Liver (tissue), 9 donors: ENCODE data around the gene OMD. TPM values are rescaled to one million over a fixed set of nuclear protein-coding genes. Genes with fewer than 3 reads are reported as not detected.

Experiments
- DNase-seq: peaks from one replicate; pipeline ENCODE4 v3.0.0-alpha.2; 2017; ENCODE audit warnings: low spot score
- H3K27ac ChIP-seq, 2 donors: one replicate each; pipeline ENCODE4 v1.7.0; 2013; ENCODE audit warnings: inconsistent platforms in 2 of 2, low read length in 2 of 2, control low read depth in 1 of 2, low read depth in 1 of 2, mild to moderate bottlenecking in 1 of 2
- H3K27me3 ChIP-seq, 4 donors: one replicate each; pipeline versions ENCODE4 v1.6.1 to v1.7.0; 2013; ENCODE audit warnings: low read length in 3 of 4, inconsistent platforms in 1 of 4, mild to moderate bottlenecking in 1 of 4, moderate library complexity in 1 of 4; ENCODE audit not compliant: control insufficient read depth in 4 of 4, insufficient read depth in 4 of 4
- H3K36me3 ChIP-seq, 4 donors: one replicate each; pipeline versions ENCODE4 v1.6.1 to v1.7.0; 2013; ENCODE audit warnings: low read length in 3 of 4, mild to moderate bottlenecking in 3 of 4, low read depth in 1 of 4, moderate library complexity in 1 of 4; ENCODE audit not compliant: control insufficient read depth in 4 of 4, insufficient read depth in 3 of 4
- H3K4me1 ChIP-seq, 4 donors: one replicate each; pipeline versions ENCODE4 v1.6.1 to v1.7.0; 2013; ENCODE audit warnings: low read length in 3 of 4, mild to moderate bottlenecking in 3 of 4, moderate library complexity in 1 of 4; ENCODE audit not compliant: control insufficient read depth in 4 of 4, insufficient read depth in 4 of 4
- H3K4me3 ChIP-seq, 3 donors: one replicate each; pipeline versions ENCODE4 v1.6.1 to v1.7.0; 2013; ENCODE audit warnings: low read length in 3 of 3, control low read depth in 1 of 3, low read depth in 1 of 3, mild to moderate bottlenecking in 1 of 3
- H3K9ac ChIP-seq, 2 donors: one replicate each; pipeline ENCODE4 v1.7.0; 2013; ENCODE audit warnings: low read length in 2 of 2, mild to moderate bottlenecking in 2 of 2, moderate library complexity in 2 of 2, control low read depth in 1 of 2, low read depth in 1 of 2
- H3K9me3 ChIP-seq, 4 donors: one replicate each; pipeline versions ENCODE4 v1.6.1 to v1.7.0; 2013; ENCODE audit warnings: low read length in 3 of 4; ENCODE audit not compliant: control insufficient read depth in 4 of 4
- ATF3 ChIP-seq: IDR thresholded peaks from 2 replicates; pipeline ENCODE4 v1.6.1; 2016; ENCODE audit warnings: antibody characterized with exemption
- CTCF ChIP-seq: fragments of 150-350 bp; IDR thresholded peaks from 2 replicates; pipeline ENCODE4 v1.5.1; 2017; ENCODE audit warnings: improper control_type of control experiment, low read depth, low read length; ENCODE audit not compliant: missing input control
- EGR1 ChIP-seq, 2 donors: IDR thresholded peaks; 2 replicates each; pipeline ENCODE4 v1.6.1; 2016 to 2018; ENCODE audit warnings: antibody characterized with exemption in 2 of 2, low read depth in 2 of 2
- FOXA1 ChIP-seq: IDR thresholded peaks from 2 replicates; pipeline ENCODE4 v1.6.1; 2016; ENCODE audit warnings: antibody characterized with exemption
- FOXA2 ChIP-seq: IDR thresholded peaks from 2 replicates; pipeline ENCODE4 v1.6.1; 2016; ENCODE audit warnings: antibody characterized with exemption
- GABPA ChIP-seq, 2 donors: IDR thresholded peaks in 1 of 2; conservative IDR thresholded peaks in 1 of 2; 2 replicates each; pipeline ENCODE4 v1.6.1; 2016; ENCODE audit warnings: antibody characterized with exemption in 2 of 2, mild to moderate bottlenecking in 1 of 2, moderate library complexity in 1 of 2
- HNF4A ChIP-seq, 2 donors: conservative IDR thresholded peaks; 2 replicates each; pipeline ENCODE4 v1.6.1; 2016; ENCODE audit warnings: antibody characterized with exemption in 2 of 2, mild to moderate bottlenecking in 2 of 2
- HNF4G ChIP-seq: IDR thresholded peaks from 2 replicates; pipeline ENCODE4 v1.6.1; 2016; ENCODE audit warnings: antibody characterized with exemption
- JUND ChIP-seq, 2 donors: IDR thresholded peaks; 2 replicates each; pipeline ENCODE4 v1.6.1; 2016; ENCODE audit warnings: antibody characterized with exemption in 2 of 2
- MAX ChIP-seq: IDR thresholded peaks from 2 replicates; pipeline ENCODE4 v1.6.1; 2016; ENCODE audit warnings: antibody characterized with exemption
- NR2F2 ChIP-seq: IDR thresholded peaks from 2 replicates; pipeline ENCODE4 v1.6.1; 2016; ENCODE audit warnings: antibody characterized with exemption
- RAD21 ChIP-seq, 2 donors: IDR thresholded peaks; 2 replicates each; pipeline ENCODE4 v1.6.1; 2016; ENCODE audit warnings: antibody characterized with exemption in 2 of 2, mild to moderate bottlenecking in 2 of 2
- REST ChIP-seq: IDR thresholded peaks from 2 replicates; pipeline ENCODE4 v1.6.1; 2016; ENCODE audit warnings: antibody characterized with exemption, mild to moderate bottlenecking
- RXRA ChIP-seq, 2 donors: IDR thresholded peaks; 2 replicates each; pipeline ENCODE4 v1.6.1; 2017 to 2018; ENCODE audit warnings: antibody characterized with exemption in 2 of 2, mild to moderate bottlenecking in 1 of 2
- SP1 ChIP-seq: IDR thresholded peaks from 2 replicates; pipeline ENCODE4 v1.6.1; 2018; ENCODE audit warnings: antibody characterized with exemption, mild to moderate bottlenecking
- TAF1 ChIP-seq: conservative IDR thresholded peaks from 2 replicates; pipeline ENCODE4 v1.6.1; 2016; ENCODE audit warnings: antibody characterized with exemption, mild to moderate bottlenecking
- YY1 ChIP-seq: IDR thresholded peaks from 2 replicates; pipeline ENCODE4 v1.6.1; 2016; ENCODE audit warnings: antibody characterized with exemption, mild to moderate bottlenecking
- ZBTB33 ChIP-seq: IDR thresholded peaks from 2 replicates; pipeline ENCODE4 v1.6.1; 2016; ENCODE audit warnings: antibody characterized with exemption
- WGBS: extraction: QIAGEN DNeasy Blood & Tissue Kit; methylation state at CpG from one replicate; pipeline ENCODE4 v1.1.7; 2013; 5-methylcytosine and 5-hydroxymethylcytosine counted together
- polyA plus RNA-seq, 2 donors: library from polyadenylated mRNA; stranded (reverse) in 1 of 2; unstranded in 1 of 2; fragments of 200-250 nt in 1 of 2; fragments of >200 nt in 1 of 2; fragmentation: Nextera tagmentation in 1 of 2; extraction: Ambion mirVana in 1 of 2; gene quantifications; one replicate each; pipeline versions ENCODE4 v1.2.1 to v1.2.3, GENCODE V29; 2013 to 2015
- total RNA-seq, 2 donors: library from RNA; depleted of rRNA; stranded (reverse); fragments of >200 nt; gene quantifications; one replicate each; pipeline ENCODE4 v1.2.3, GENCODE V29; 2014
- donor health status: healthy.
- donor health status: healthy.
- donor health status: healthy.
- donor health status: healthy.
- donor health status: healthy.

OMD gene
- total and polyA plus RNA-seq, 4 donors, result 0.28 to 0.75 (median 0.52) TPM; not detected in 1

- Histone ChIP-seq H3K4me1 (no peaks in the 10 kb centered on the region), H3K36me3 (no peaks in the 10 kb centered on the region), H3K27ac (no peak overlapping the region), H3K9ac (no peak overlapping the region), H3K4me3 (no peak overlapping the region), H3K27me3 (no peaks in the 10 kb centered on the region), H3K9me3 (no peaks in the 10 kb centered on the region)
- TF ChIP-seq CTCF (no peak), FOXA2 (no peak), HNF4A (conservative IDR thresholded peaks at IDR 0.05) (no peak), RAD21 (IDR thresholded peaks at IDR 0.05) (no peak), ATF3 (no peak), REST (no peak), FOXA1 (no peak), NR2F2 (no peak), GABPA (IDR thresholded peaks at IDR 0.05 in 1 of 2, conservative IDR thresholded peaks at IDR 0.05 in 1 of 2) (no peak), YY1 (no peak), RXRA (IDR thresholded peaks at IDR 0.05) (no peak), JUND (IDR thresholded peaks at IDR 0.05) (no peak), ZBTB33 (no peak), MAX (no peak), EGR1 (IDR thresholded peaks at IDR 0.05; ENCODE audit: low read depth in 2 of 2) (no peak), TAF1 (no peak), HNF4G (no peak), SP1 (no peak)
- no peak for DNase-seq
- WGBS, result 98% methylated on average over 2 of the region's 2 CpGs
These were observed 15.4 kb downstream of the OMD start for GRCh38 chr9:92408747-92409478.
